Left lobe of liver (tissue), 2 donors: Measurements from ENCODE around the gene UST. TPM values are rescaled to one million over a fixed set of nuclear protein-coding genes. Genes with fewer than 3 reads are reported as not detected.

Experiments
- ATAC-seq: fragments of 200-7000 bp; cut with Tn5 transposase; one replicate; pipeline ENCODE4 v1.9.1; 2020; ENCODE audit warnings: mild to moderate bottlenecking, moderate library complexity
- DNase-seq: peaks from one replicate; pipeline ENCODE4 v3.0.0-alpha.2; 2020; ENCODE audit warnings: low spot score
- total RNA-seq: library from RNA; stranded (reverse); gene quantifications from one replicate; pipeline ENCODE4 v1.2.1, GENCODE V29; 2021
- donor health status: DM: no; HTN: no; CAD: no; lungs with moderate emphysema.
- donor health status: DM: no; HTN: yes; CAD: no.

Gene UST
- total RNA-seq, 1 donor from 2014 or later, result 0.58 TPM

DNA sequence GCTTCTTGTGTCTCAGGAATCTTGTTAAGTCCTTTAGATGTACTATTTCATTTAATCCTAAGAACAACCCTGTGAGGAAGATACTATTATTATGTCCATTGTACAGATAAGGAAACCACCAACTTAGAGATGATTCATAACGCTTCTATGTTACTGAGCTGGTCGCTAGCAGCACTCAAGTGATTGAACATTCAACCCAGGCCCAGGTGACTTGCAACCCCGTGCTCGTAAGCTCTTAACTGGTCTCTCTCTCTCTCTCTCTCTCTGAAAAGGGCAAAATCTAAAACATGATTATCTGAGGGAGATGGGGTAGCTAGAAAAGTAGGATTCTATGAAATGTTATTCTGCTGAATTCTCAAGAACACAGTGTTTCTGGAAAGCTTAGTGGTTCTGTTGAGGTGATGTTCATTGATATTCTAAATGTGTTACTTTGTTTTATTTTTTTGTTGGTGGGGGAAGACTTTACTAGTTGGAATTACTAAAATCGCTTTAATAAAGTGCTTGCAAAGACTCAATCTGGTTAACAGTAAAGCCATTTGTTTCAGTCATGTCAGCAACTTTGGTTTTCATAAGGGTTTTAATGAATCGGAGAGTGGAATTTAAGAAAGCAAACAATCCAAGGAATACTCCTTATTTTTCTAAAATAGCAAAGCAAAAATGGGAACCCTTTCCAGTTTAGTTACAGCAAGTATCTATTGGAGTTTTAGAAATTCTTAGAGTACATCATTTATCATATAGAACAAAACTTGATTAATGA, 305.7 kb downstream of the UST start:
- no peak for ATAC-seq
- no peak for DNase-seq

DNA sequence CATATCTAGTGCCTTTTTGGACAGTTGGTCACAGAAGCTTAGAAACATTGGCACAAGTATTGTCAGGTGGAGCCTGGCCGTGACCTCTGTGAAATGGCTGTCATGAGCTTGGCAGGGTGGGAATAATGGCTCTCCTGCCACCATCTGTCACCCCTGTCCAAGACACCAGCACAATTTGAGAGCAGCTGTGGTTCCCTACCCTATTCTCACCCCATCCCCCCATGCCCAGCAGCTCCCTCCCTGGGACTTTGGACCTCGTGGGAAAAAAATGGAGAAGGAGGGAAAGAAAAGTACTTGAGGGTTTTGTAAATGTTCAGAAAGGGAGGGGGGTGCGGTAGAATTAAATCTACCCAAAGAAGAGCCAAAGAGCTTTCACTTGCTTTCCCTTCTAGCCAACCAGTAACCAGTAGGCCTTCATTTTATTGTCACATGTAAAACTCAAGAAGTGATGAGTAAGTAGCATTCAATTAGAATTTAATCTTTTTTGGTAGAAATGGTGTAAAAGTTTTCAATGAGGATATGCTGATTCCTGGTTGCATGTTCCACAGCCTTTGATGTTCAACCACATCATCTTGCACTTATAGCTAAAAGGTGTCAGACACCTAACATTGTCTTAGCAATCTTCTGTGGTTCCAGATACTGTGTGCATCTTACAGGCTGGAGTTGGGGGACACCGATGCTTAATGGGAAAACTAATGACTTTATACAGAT, 307.2 kb downstream of the UST start:
- ATAC-seq (peak; percentile 21), DNase-seq (no peak)

DNA sequence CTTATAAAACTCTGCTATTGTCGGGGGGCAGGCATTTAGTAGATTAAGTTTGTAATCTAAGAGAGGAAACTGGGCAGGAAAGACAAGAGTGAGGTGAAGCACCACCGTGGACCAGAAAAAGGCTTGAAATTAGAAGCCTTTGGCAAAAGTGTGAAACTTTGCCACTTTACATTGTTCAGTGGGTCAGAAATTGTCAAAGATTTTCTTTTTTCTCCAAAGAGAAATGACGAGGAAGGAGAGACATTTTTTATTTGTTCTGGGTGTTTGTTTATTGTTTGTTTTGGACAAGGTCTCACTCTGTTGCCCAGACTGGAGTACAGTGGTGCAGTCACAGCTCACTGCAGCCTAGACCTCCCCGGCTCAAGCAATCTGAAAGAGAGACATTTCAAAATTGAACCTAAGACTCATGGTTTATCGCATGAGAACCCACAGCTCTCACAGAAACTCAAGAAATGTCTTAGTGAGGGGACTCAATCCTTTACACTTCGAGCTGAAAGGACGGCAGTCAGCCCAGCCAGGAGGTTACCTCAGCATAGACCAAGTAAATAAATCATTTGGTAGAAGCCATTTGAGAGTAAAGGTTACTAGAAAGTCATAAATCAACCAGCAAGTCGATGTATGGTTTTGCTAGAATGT, 307.8 kb downstream of the UST start:
- ATAC-seq, result peak; percentile 87
- DNase-seq, result no peak

GRCh38 chr6:149055195-149055899, 308.5 kb downstream of the UST start:
- ATAC-seq, result no peak
- no peak for DNase-seq

- DNase-seq (no peak), ATAC-seq (no peak)
These were observed 310.1 kb downstream of the UST start for GRCh38 chr6:149056777-149057463.

GRCh38 chr6:149057464-149057840, 310.6 kb downstream of the UST start:
- ATAC-seq, result no peak
- DNase-seq, result no peak

- DNase-seq, result no peak
- ATAC-seq, result no peak
These were observed 312.7 kb downstream of the UST start for GRCh38 chr6:149059557-149059956.

- DNase-seq (no peak), ATAC-seq (no peak)
These were observed 313.6 kb downstream of the UST start for GRCh38 chr6:149060300-149060984.

GRCh38 chr6:149060985-149061760, 314.3 kb downstream of the UST start:
- ATAC-seq (peak; percentile 39), DNase-seq (no peak)

DNA sequence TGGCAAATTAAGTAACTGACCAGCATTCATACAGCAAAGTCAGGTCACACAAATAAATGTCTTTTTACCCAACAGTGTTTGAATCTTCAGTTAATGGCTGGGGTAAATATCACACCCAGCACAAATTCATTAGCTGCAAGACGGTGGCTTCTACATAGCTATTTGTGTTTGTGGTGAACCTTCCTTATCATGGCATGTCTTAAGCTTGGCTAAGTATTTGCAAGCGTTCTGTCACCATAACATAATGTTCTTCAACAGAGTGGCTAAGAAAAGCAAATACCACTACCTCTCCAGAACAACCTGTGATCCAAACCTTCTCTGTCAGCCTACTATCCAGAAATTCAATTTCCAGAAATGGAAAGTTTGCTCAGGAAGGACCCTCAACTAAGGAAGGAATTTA, 315.1 kb downstream of the UST start:
- no peak for ATAC-seq

DNA sequence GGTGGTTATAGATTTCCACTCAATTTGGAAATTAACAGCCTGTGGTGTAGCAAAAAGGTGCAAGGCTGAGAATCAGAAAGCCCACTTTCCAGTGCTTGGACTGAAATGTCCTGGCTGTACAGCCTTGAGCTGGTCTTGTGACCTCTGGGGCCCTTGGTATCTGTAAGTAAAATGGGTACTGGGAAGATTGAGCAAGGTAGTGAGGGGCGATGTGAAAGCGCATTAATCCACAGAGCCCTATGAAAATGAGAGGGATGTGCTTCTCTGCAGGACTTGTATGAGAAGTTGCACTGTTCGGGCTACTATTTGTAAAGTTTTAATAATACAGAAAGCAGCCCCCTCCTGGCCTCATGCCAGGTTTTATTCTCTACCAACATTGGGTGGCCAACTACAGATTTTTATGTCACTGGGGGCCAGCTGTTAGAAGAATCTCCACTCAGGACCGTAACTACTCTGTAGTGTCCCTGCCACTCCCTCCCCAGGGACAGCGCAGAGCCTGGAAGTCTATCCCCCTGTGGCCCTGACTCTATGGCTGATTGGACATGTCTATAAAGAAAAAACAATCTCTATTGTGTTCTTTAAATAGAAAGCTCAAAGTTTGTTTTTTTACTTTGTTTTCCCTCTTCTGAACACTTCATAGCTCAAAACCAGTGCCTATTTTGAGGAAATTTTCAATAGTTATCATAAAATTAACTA, 316.0 kb downstream of the UST start:
- DNase-seq (no peak), ATAC-seq (no peak)

More for the DNA sequence above, 315.1 kb downstream of the UST start:
- no peak for DNase-seq

- ATAC-seq (no peak), DNase-seq (no peak)
These were observed 316.6 kb downstream of the UST start for GRCh38 chr6:149063468-149063867.

DNA sequence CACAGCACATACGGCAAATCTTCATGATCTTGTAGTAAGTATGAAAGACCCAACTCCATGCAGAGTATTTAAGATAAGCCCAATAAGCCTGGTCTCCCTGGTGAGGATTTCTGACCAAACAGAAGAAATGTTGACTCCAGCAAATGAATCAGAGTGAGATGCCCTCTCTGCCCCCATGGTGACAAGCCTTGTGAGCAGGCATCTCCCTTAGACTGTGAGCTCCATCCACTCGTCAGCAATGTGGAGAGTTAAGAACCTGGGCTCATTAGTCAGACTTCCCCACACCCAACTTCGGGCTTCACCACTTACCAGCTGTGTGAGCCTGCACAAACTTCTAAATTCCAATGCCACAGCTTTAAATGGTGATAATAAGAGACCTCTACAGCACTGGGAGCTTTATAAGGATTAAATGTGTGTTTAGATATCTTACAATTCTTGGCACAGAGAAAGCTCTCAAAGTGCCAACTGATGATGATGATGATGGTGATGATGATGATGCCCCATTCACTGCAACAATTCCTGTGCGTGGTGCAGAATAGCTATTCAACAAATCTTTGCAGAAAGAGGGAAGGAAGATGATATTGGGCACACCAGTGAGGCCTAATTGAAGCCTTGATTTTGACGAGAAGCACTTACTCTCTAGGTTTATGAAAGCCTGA, 317.3 kb downstream of the UST start:
- ATAC-seq (no peak), DNase-seq (no peak)

GRCh38 chr6:149064660-149065015, 317.8 kb downstream of the UST start:
- no peak for ATAC-seq

GRCh38 chr6:149065121-149065520, 318.3 kb downstream of the UST start:
- DNase-seq (no peak), ATAC-seq (peak; percentile 45)

More at GRCh38 chr6:149064660-149065015, 317.8 kb downstream of the UST start:
- no peak for DNase-seq

- ATAC-seq (peak; percentile 85), DNase-seq (no peak)
These were observed 319.1 kb downstream of the UST start for GRCh38 chr6:149065658-149066556.

- ATAC-seq (no peak), DNase-seq (no peak)
These were observed 325.2 kb downstream of the UST start for GRCh38 chr6:149071997-149072396.
